Retina (tissue), 1 donor: ENCODE measurements around the gene TRPM3.
A peak's percentile ranks its signal among the peaks of the same experiment; 100 is the strongest.
"Not testable (repeated sequence)": the region's sequence is repeated elsewhere in the genome, so short reads cannot be mapped to it uniquely, and the experiment has no call there.

Source experiments
- DNase-seq: peaks from one replicate; pipeline ENCODE4 v3.0.0-alpha.2; 2016

TRPM3 gene

DNA sequence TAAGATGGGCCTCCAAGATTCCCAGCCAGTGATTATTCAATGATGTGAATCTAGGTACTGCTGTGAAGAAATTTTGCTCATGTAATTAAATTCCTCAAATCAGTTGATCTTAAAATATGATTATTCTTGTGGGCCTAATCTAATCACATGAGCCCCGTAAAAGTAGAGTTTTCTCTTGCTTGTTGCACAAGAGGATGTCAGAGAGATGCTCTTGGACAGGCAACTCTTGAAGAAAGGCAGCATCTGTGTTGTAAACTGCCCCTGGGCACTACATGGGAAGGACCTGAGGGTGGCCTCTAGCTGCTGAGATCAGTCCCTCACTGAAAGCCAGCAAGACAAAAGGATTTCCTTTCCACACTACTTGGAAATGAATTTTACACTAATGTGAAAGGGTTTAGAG is 132.9 kb downstream of the TRPM3 start:
- DNase-seq = no peak

DNA sequence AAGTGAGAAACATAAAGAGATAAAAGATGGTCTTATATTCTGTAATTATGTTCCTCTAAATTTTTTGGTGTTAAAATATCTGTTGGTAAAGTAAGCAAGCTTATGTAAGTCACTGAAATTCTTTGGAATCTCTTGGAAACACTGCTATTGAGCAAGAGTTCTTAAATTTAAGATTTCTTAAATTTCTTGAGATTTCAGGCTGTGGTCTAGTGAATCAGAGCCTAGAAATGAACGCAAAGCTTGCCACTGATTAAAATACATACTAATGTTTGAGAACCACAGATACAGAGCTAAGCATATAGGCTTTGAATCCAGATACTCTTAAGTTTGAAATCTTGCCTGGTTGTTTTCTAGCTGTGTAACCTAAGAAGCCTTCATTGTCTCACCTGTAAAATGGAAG is 133.4 kb downstream of the TRPM3 start:
- no peak for DNase-seq

DNA sequence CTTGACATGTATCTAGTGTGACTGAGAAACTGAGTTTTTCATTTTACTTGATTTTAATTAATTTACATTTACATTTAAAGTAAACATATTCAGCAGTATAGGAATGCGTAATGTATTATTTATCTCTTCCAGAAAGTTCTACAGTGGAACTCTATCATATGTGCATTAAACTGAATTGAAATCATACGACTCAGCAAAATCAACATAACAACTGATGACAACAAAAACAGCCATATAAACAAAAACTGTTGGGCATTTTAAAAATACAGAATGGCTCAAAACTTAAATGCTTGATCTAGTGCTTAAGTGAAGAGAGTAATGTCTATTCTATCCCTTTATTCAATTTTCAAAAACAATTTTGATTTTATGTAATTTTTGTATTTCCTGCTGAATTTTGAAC is 134.4 kb downstream of the TRPM3 start:
- DNase-seq = no peak

DNA sequence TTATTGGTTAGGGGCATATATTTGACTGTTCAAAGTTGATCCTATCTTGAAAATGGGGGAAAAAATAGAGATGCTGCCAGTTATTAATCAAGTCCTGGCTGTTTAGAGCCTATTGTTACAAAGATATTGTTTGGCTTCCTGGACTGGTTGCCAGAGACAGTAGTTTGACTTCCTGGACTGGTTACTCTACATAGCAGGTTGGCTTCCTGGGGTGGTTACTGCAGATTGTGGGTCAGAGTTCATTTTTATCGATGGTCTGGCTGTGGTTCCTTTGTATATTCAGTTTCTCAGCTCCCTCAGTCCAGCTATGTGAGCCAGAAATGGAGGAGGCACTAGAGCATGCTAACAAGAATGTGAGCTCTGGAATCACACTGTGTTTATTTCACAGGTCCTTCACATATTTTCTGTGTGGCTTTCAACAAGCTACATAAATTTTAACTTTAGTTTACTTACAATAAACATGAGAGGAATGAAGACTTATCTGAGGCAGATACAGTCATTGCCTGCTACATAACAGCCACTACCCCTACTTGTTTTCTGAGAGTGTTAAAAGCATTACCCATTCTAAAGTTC is 137.6 kb downstream of the TRPM3 start:
- no peak for DNase-seq

DNA sequence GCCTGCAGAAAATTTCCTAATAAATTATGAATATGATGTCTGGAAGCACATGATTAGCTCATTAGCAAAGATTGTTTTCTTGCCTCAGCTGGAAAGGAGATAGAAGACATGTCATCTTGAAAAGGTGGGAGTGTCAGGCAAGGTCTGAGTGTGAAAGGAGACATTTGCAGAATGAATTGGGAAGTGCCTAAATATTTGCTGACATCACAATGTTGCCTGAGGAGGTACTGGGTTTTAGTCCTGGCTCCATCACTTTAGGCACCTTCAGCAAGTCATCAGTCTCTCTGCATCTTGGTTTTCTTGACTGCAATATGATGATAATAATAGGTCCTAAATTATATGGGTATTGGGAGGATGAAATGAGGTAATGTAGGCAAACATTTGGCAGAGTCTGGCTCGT is 140.1 kb downstream of the TRPM3 start:
- DNase-seq = no peak

DNA sequence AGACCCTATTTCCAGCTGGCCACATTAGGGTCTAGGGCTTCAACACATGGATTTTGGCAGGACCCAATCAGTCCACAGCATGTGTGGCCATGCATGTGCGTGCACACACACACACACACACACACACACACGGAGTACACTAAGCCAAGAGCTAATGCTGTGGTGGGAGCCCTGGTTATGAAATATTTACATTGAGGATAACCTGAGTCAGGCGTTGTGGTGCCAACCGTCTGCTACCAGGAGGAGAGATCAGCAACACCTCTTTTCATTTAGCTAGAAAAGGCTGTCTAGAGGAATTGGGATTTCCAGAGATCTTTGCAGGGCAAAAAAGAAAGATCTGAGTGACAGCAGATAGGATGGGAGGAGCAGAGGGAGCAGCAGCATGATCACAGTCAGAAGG is 141.5 kb downstream of the TRPM3 start:
- peak; percentile 73 for DNase-seq

DNA sequence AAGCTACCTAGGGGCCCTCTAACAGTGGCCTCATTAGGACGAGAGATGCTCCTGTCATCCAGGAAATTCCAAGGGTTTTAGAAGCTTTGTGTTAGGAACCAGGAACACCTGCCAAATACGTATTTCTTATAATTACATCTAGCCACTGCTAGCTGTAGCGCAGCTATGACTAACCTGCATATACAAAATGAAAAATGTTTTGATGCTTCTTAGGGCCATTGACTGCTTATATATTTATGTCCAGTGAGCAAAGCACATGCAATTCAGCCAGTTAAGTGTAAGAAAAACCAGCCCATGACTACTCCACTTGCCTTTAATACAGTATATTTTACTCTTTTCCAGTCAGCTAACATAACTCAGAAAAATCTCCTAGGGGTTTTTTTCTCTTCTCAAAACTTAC is 143.3 kb downstream of the TRPM3 start:
- no peak for DNase-seq

DNA sequence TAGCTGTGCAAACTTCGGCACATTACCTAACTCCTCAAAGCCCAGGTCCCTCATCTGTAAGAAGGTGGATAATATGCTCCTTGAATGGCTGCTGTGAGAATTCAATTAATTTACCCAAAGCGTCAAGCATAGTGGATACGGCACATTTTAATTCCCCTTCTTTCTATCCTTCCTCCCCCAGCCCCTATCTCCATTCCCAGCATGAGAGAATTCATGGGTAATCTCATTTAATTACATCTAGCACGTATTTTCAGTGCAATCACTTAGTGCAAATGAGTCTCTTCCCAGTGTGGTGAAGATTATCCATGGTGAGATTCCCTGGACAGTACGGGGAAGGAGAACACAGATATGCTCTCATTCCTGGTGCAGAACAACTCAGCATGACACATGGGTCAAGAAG is 145.6 kb downstream of the TRPM3 start:
- DNase-seq = no peak

DNA sequence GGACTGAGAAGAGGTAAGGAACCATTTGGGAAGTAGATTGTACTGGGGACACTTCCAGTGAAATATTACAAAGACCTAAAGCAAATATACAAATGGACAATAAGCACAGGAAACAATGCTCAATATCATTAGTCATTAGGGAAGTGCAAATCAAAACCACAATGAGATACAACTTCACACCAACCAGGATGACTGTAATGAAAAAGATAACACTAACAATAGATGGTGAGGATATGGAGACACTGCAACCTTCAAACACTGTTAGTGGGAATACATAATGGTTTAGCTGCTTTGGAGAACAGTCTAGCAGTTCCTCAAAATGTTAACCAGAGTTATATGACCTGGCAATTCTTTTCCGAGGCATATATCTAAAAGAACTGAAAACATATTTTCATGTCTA is 149.7 kb downstream of the TRPM3 start:
- DNase-seq = no peak

DNA sequence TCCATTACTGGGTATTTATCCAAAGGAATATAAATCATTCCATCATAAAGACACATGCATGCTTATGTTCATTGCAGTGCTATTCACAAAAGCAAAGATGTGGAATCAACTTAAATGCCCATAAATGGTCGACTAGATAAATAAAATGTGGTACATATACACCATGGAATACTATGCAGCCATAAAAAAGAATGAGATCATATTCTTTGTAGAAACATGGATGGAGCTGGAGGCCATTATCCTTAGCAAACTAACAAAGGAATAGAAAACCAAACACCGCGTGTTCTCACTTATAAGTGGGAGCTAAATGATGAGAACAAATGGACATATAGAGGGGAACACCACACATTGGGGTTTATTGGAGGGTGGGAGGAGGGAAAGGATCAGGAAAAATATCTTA is 155.0 kb downstream of the TRPM3 start:
- not testable (repeated sequence) for DNase-seq

DNA sequence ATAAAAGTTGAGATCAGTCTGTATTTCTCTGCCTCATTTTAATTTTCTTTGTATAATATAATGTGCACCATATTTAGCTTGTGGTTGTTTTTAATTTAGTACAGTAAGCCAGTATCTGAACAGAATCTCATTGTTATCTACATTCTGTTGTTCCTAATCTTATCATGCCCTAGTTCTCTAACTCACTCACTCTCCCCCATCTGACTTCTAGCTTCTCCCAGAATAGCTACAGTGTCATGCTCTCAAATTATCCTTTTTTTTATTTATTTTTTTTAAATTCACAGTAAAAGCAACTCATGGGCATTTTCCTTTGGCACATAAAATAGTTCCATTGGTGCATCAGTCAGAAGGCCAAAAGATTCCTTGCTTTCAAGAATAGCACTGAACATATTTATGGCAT is 156.6 kb downstream of the TRPM3 start:
- DNase-seq = no peak

DNA sequence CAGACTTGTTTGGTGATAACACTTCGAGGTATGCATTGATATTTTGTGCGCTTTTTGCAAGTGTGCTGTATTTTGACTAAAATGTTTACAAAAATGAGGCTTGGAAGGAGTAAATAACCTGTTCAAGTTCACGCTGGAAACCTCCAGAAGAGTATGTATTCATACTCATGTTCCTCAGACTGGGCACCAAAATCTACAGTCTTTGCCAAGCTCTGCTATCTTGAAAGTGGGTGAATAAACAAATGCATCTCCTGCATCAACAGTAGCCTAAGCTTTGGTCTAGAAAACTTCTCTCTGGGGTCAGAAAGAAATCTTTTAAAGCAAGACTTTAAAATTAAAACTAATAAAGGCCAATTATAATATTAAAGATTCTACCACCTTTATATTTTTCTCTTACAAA is 157.9 kb downstream of the TRPM3 start:
- DNase-seq = no peak

DNA sequence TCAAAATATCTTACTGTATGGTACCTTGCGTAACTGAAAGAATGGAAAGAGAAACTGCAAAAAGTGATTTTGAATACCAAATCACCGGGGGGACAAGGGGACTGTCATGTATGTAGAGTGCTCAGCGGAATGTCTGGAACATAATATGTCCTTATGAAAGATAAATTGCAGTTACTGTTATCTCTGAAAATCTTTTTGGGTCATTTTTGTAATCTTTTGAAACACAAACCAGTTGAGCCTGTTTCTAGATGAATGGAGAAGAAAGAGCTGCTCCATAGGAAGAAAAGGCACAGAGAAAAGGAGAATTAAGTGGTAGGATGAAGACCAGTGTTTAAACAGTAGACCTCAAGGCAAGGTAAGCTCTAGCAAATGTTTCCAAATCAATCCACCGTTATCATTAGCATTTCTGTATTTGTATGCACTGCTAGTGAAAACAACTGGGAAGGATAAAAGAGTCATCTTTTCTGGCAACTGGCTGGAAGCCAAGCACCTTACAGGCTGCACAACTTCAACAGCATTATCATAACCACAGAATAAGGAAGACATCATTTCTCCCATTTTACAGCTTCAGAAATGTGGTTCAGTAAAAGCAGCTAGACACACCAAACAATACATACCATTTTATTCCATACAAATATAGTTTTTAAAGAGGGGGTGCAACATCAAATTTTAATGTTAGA is 158.5 kb downstream of the TRPM3 start:
- DNase-seq = no peak

DNA sequence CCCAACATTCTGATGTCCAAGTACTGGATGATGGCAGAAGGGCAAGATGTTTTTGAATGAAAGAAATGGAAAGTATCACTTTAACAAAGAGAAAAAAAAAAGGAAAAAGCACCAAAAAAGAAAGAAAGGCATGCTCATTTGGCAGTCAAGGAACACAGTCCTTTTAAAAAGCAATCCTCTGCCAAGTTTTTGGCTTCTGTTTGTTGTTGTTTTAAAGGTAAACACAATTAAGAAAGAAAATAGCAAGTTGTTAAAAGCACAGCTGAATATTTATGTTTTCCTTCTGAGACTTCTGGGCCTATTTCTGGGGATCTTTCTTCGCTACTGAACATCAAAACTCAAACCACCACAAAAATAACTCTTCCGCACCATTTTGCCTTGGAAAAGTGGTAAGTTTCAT is 162.1 kb downstream of the TRPM3 start:
- no peak for DNase-seq

DNA sequence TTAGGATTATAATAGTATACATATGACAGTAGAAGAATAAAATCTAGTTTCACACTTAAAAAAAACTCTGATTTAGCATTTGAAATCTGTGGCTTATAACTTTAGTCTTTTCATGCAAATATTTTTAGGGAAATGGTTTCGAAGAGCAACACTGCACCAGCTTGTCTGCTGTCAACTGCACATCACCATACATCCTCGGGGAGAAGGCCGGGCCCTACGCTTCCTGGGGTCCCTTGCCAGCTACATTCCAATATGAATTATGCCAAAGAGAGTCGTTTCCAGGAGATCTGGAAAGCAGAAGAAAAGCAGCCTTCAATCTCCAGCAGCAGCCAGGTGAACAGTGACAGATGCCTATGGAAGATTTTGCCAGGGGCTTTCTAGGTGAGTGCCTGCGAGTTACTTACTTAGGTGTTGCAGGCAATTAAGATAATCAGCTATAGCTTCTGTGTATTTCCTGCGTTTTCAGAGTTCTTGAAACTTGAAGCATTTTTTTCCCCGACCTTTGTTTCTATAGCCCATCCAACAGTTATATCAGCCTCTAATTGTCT is 166.8 kb downstream of the TRPM3 start:
- DNase-seq = no peak

DNA sequence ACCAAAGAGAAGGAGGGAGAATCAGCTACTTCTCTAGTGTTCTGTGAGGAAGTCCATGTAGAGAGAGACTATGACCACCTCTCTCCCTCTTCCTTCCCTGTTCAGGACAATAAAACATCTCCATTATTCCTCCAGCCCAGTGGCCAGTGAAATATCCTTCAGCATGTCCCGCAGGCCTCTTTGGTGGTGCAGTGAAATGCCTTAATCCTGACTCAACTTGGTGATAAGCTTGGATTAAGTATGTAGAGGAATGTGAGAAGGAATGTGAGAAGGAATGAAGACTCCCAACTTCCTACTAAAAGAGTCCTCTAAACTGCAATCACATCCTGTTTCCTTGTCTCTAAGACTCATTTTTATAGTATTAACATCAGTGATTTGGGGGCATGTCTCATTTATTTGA is 167.3 kb downstream of the TRPM3 start:
- DNase-seq = no peak

DNA sequence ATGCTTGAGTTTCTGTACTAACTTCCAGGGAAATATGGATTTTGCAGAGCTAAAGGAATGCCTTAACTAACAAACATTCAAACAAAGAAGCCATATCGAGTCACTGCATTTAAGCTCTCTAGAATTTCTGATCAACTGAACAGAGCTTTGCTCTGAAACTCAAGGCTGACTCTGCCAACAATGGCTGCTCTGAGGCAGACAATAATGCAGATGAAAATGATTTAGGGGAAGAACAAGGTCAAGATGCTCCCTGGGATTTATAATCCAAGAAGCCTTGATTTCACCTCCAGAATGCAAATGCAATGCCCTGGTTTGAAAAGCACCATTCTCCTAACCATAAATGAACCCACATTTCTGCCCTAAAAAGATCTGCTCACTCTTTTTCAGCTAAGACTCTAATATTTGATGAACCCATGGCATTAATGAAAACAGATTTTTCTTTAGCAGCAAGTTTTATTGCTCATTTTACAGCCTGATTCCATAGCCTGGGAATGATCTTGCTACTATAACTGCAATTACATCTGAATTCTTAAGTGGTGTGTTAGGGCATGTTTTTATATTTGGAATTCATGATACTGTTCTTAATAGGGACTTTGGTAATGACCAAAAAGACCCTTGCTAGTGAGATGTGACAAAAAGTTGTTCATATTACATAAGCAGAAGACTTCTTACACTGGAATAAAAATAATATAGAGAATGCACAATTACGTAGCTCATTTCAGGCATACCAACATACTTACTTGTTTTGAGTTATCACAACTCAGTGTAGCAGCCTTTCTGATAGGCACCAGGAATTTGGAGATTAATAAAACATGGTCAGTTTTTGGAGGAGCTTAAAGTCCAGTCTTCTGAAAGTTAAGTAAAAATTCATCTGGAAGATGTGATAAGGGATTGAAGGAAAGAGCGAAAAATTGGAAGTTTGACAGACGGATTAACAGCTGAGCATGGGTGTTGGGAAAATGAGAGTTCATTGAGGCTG is 169.4 kb downstream of the TRPM3 start:
- DNase-seq = no peak

DNA sequence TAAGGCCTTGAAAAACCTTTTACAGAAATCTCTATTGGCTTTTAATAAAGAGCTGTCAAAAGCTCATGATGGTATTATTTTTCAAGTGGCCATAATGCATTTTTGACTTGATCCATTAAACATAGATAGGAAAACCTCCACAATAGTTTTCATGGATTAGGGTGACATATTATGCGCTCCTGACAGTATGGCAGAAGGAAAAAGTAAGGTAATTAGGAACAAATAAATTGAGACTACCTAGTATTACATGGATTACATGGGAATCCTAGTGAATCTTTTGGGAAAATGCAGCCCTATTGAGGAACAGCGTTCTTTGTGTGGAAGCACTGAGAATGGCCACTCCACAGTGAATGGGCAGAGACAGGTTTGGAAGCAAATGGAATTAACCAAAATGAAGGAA is 171.2 kb downstream of the TRPM3 start:
- DNase-seq = no peak

DNA sequence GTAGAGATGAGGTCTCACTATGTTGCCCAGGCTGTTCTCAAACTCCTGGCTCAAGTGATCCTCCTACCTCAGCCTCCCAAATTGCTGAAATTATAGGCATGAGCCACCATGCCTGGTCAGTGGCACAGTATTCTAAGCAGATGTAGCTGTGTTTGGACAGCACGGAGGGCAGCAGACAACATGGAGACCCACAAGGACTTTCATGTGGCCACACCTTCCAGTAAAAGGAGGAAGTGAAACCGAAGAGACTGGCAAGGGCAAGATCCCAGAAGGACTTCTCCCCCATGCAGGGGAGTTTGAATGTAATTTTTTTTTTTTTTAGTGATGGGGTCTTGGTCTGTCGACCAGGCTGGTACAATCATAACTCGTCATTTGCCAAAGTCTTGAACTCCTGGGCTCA is 172.2 kb downstream of the TRPM3 start:
- DNase-seq = no peak

DNA sequence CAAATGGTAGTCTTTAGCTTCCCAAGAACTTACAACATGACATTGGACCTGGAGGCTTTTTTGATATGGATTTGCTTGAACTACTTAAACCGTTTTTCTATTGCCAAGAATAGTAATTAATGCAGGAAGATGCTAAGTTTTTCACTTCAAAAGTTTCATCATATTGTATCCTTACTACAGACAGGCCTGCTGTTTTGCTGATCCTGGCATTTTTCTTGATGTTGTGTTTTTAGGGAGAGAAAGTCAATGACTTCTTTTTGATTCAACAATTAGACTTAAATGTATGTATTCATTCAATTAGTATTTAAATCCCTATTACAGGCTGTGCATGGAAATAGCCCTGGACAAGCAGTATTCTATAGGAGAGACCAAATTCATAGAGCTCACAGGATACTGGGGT is 172.7 kb downstream of the TRPM3 start:
- no peak for DNase-seq

DNA sequence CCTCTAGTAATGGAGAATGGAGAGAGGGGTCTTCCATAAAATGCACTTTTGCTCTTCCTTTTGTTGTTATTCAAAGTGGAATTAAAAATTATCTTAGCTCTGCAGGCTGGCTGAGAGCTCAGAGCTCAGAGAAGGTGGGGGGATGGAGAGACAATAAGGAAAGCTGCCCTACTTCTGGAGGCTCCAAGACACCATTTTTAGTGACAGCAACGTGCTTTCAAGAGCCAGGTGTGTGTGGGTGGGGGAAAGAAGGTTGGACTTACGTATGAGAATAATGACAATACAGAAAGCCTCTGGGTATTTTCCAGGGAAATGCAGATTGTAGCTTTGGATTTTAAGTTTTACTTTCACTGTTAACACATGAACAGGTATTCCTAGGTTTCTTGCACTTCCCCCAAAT is 173.9 kb downstream of the TRPM3 start:
- DNase-seq = no peak

DNA sequence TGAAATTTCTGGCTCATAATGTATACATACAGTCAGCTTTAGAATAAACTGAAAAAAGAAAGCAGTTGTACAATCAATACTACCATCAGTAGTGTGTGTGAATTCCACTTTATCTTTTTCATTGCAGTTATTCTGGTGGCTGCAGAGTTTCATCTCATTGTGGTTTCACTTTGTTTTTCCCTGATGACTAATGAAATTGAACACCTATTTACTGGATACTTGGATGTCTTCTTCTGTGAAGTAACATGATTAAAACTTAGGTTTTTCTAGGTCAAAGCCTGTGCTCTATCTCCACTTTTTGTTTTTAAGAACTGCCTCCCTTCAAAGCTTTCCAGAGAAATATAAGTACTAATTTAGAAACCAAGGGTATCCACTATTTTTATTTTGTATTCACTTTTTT is 174.3 kb downstream of the TRPM3 start:
- no peak for DNase-seq

DNA sequence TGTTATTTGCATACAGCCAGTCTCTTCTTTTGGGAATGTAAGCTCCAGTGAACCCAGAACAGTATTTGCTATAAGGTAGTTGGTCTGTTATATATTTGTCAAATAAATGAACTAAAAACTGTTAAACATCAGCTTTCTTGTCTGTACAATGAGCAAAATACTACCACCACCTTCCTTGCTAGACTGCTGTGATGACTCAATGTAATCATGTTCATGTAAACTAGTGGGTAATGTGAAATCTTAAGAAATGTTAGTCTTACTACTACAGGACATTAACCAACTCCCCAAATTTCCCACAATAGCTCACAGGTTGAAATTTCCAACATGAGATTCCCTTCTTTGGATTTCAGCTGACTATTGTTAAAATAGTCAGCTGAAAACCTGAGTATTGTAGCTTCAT is 176.1 kb downstream of the TRPM3 start:
- DNase-seq = no peak

DNA sequence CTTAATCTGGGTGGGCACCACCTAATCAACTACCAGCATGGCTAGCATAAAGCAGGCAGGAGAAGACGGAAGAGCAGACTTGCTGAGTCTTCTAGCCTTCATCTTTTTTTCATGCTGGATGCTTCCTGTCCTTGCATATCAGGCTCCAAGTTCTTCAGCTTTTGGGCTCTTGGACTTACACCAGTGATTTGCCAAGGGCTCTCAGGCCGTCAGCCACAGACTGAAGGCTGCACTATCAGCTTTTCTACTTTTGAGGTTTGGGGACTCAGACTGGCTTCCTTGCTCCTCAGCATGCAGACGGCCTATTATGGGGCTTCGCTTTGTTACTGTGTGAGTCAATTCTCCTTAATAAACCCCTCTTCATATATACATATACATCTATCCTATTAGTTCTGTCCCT is 180.2 kb downstream of the TRPM3 start:
- no peak for DNase-seq
